Measurements from ENCODE around the gene LMBR1.
A peak's percentile ranks its signal among the peaks of the same experiment; 100 is the strongest.

Gene LMBR1

GRCh38 chr7:156791241-156791640 lies 101.7 kb downstream of the LMBR1 start:
- DNase-seq: no peak

- DNase-seq: no peak
Observed at GRCh38 chr7:156790264-156790663, 102.7 kb downstream of the LMBR1 start.

GRCh38 chr7:156785998-156786543 lies 106.9 kb downstream of the LMBR1 start:
- DNase-seq: no peak

- no peak for DNase-seq
Observed at GRCh38 chr7:156783864-156784263, 109.1 kb downstream of the LMBR1 start.

GRCh38 chr7:156781972-156782371 lies 111.0 kb downstream of the LMBR1 start:
- no peak for DNase-seq

- no peak for DNase-seq
Observed at GRCh38 chr7:156780724-156781455, 112.1 kb downstream of the LMBR1 start.

- DNase-seq: no peak
Observed at GRCh38 chr7:156778668-156779067, 114.3 kb downstream of the LMBR1 start.

- no peak for DNase-seq
Observed at GRCh38 chr7:156778201-156778600, 114.8 kb downstream of the LMBR1 start.

GRCh38 chr7:156777364-156778069 lies 115.5 kb downstream of the LMBR1 start:
- no peak for DNase-seq

GRCh38 chr7:156776527-156776926 lies 116.5 kb downstream of the LMBR1 start:
- DNase-seq: no peak

- no peak for DNase-seq
Observed at GRCh38 chr7:156773966-156774365, 119.0 kb downstream of the LMBR1 start.

GRCh38 chr7:156772725-156773124 lies 120.3 kb downstream of the LMBR1 start:
- no peak for DNase-seq

- no peak for DNase-seq
Observed at GRCh38 chr7:156768698-156769472, 124.1 kb downstream of the LMBR1 start.

- DNase-seq: no peak
Observed at GRCh38 chr7:156766666-156767065, 126.3 kb downstream of the LMBR1 start.

- no peak for DNase-seq
Observed at GRCh38 chr7:156765901-156766656, 126.9 kb downstream of the LMBR1 start.

GRCh38 chr7:156764766-156765165 lies 128.2 kb downstream of the LMBR1 start:
- no peak for DNase-seq

- DNase-seq: peak; percentile 63 to 90
Observed at GRCh38 chr7:156764016-156764669, 128.8 kb downstream of the LMBR1 start.

GRCh38 chr7:156759579-156760202 lies 133.3 kb downstream of the LMBR1 start:
- DNase-seq: no peak

- peak in 1 of 2 experiments; percentile 43 for DNase-seq
Observed at GRCh38 chr7:156759143-156759542, 133.8 kb downstream of the LMBR1 start.

GRCh38 chr7:156754201-156754600 lies 138.8 kb downstream of the LMBR1 start:
- DNase-seq: no peak

GRCh38 chr7:156753630-156754029 lies 139.4 kb downstream of the LMBR1 start:
- DNase-seq: no peak

GRCh38 chr7:156753229-156753560 lies 139.8 kb downstream of the LMBR1 start:
- DNase-seq: no peak

Data from NCI-H526 (cell line).